GM12878 (cell line): ENCODE data around the gene RPL32. TPM values are rescaled to one million over a fixed set of nuclear protein-coding genes. Genes with fewer than 3 reads are reported as not detected.

Experiments used
- ATAC-seq: fragments of 200-7000 bp; cut with Tn5 transposase; 3 replicates; pipeline ENCODE4 v1.9.1; 2020; ENCODE audit warnings: mild to moderate bottlenecking, moderate library complexity
- BruUV-seq: library from RNA; stranded (reverse); fragments of 400-500 nt; replicated peaks from 2 replicates; lab custom pipeline; 2021; lab: Mats Ljungman, UMichigan
- CTCF ChIA-PET: fragments of 300-600 bp; sonication (Branson Sonifier 250); formaldehyde crosslinking; extraction: SDS; loops from one replicate; lab custom pipeline; 2021; ENCODE audit warnings: inconsistent platforms; lab: Yijun Ruan, JAX
- POLR2A ChIA-PET: fragments of 350-600 bp; formaldehyde crosslinking; extraction: SDS; loops from one replicate; lab custom pipeline; 2021; ENCODE audit warnings: inconsistent platforms; lab: Charles Lee
- RAD21 ChIA-PET: fragments of 300-600 bp; sonication (Branson Sonifier 250); formaldehyde crosslinking; loops from one replicate; lab custom pipeline; 2023; ENCODE audit warnings: antibody characterized with exemption; ENCODE audit not compliant: unreplicated experiment; lab: Charles Lee
- SMC1A ChIA-PET: fragments of 300-600 bp; sonication (Branson Sonifier 250); formaldehyde crosslinking; loops from one replicate; lab custom pipeline; 2023; ENCODE audit not compliant: unreplicated experiment, uncharacterized antibody; lab: Charles Lee
- DNase-seq: peaks from one replicate; pipeline ENCODE4 v3.0.0-alpha.2; 2011; ENCODE audit warnings: low read depth, low spot score
- FAIRE-seq: peaks from 3 replicates; lab custom pipeline; 2011; peaks lifted over from hg19 to GRCh38; lab: Jason Lieb, UNC
- H2AFZ ChIP-seq: 2 replicates; pipeline ENCODE4 v1.6.0; 2011; ENCODE audit warnings: low read depth, low read length, control low read depth; ENCODE audit not compliant: control insufficient read depth
- H3K27ac ChIP-seq: 2 replicates; pipeline ENCODE4 v1.5.1; 2011; ENCODE audit warnings: control low read depth; ENCODE audit not compliant: control insufficient read depth, insufficient read depth
- H3K27me3 ChIP-seq, 2 experiments: replicated peaks in 1 of 2; 2 replicates each; pipeline versions ENCODE4 v1.6.0 to v1.6.1; 2011; ENCODE audit warnings: low read length in 1 of 2; ENCODE audit not compliant: control insufficient read depth in 2 of 2, insufficient read depth in 2 of 2
- H3K36me3 ChIP-seq, 2 experiments: 2 replicates each; pipeline ENCODE4 v1.5.1; 2011; ENCODE audit warnings: low read length in 1 of 2; ENCODE audit not compliant: control insufficient read depth in 2 of 2, insufficient read depth in 2 of 2
- H3K4me1 ChIP-seq: 2 replicates; pipeline ENCODE4 v1.6.1; 2011; ENCODE audit warnings: mild to moderate bottlenecking, low read length, moderate library complexity, mixed read lengths; ENCODE audit not compliant: control insufficient read depth, insufficient read depth
- H3K4me2 ChIP-seq: 2 replicates; pipeline ENCODE4 v1.6.0; 2011; ENCODE audit warnings: control low read depth; ENCODE audit not compliant: control insufficient read depth, insufficient read depth
- H3K4me3 ChIP-seq: fragments of 200-600 bp; sonication (generic); 2 replicates; pipeline ENCODE4 v1.5.1; 2016
- H3K79me2 ChIP-seq: 2 replicates; pipeline ENCODE4 v1.6.0; 2011; ENCODE audit warnings: low read length; ENCODE audit not compliant: control insufficient read depth, insufficient read depth
- H3K9ac ChIP-seq: 2 replicates; pipeline ENCODE4 v1.8.0; 2011; ENCODE audit warnings: low read length, control low read depth, mixed read lengths; ENCODE audit not compliant: control insufficient read depth, insufficient read depth
- H3K9me3 ChIP-seq: replicated peaks from 3 replicates; pipeline ENCODE4 v1.5.1; 2011; ENCODE audit warnings: mild to moderate bottlenecking, low read length; ENCODE audit not compliant: control insufficient read depth, insufficient read depth
- H4K20me1 ChIP-seq: 2 replicates; pipeline ENCODE4 v1.6.0; 2011; ENCODE audit not compliant: control insufficient read depth, insufficient read depth
- ASH2L ChIP-seq: fragments of 300-600, 200-600 bp; sonication (generic); IDR thresholded peaks from 2 replicates; pipeline ENCODE4 v1.6.1; 2017; ENCODE audit warnings: low read depth, mild to moderate bottlenecking, borderline replicate concordance
- CEBPZ ChIP-seq: fragments of 150-350 bp; IDR thresholded peaks from 2 replicates; pipeline ENCODE4 v1.6.1; 2016; ENCODE audit warnings: low read depth, low read length
- CREM ChIP-seq: IDR thresholded peaks from 2 replicates; pipeline ENCODE4 v1.6.1; 2014; ENCODE audit warnings: antibody characterized with exemption, low read depth
- EGR1 ChIP-seq, 2 experiments: IDR thresholded peaks; 1 replicate in 1 of 2; 2 replicates in 1 of 2; pipeline ENCODE4 v1.6.1; 2011 to 2012; ENCODE audit warnings: low read depth in 2 of 2, low read length in 2 of 2, borderline replicate concordance in 1 of 2, mild to moderate bottlenecking in 1 of 2, moderate library complexity in 1 of 2
- ETV6 ChIP-seq, 2 experiments: fragments of 450-650 bp in 1 of 2; IDR thresholded peaks in 1 of 2; conservative IDR thresholded peaks in 1 of 2; 2 replicates each; pipeline ENCODE4 v1.6.1; 2014; ENCODE audit warnings: antibody characterized with exemption in 1 of 2, borderline replicate concordance in 1 of 2, low read depth in 1 of 2, mild to moderate bottlenecking in 1 of 2, moderate library complexity in 1 of 2
- HDAC2 ChIP-seq: fragments of 200-600 bp; sonication (generic); IDR thresholded peaks from 2 replicates; pipeline ENCODE4 v1.6.1; 2017
- JUND ChIP-seq: IDR thresholded peaks from 2 replicates; pipeline ENCODE4 v1.6.1; 2012; ENCODE audit warnings: low read depth, mild to moderate bottlenecking, low read length, improper control_type of control experiment, moderate library complexity
- KLF5 ChIP-seq: fragments of 450-650 bp; IDR thresholded peaks from 2 replicates; pipeline ENCODE4 v1.6.1; 2014; ENCODE audit warnings: mild to moderate bottlenecking; ENCODE audit not compliant: partially characterized antibody
- MXI1 ChIP-seq: fragments of 150-350 bp; IDR thresholded peaks from 2 replicates; pipeline ENCODE4 v1.6.1; 2011; ENCODE audit warnings: low read depth, mild to moderate bottlenecking, inconsistent platforms, low read length, improper control_type of control experiment
- NRF1 ChIP-seq: conservative IDR thresholded peaks from 2 replicates; pipeline ENCODE4 v1.6.1; 2011; ENCODE audit warnings: mild to moderate bottlenecking, low read depth, low read length, improper control_type of control experiment
- RCOR1 ChIP-seq: conservative IDR thresholded peaks from 2 replicates; pipeline ENCODE4 v1.6.1; 2012; ENCODE audit warnings: low read depth, low read length, improper control_type of control experiment
- REST ChIP-seq: IDR thresholded peaks from 2 replicates; pipeline ENCODE4 v1.6.1; 2012; ENCODE audit warnings: mild to moderate bottlenecking, low read depth, low read length
- SMARCA5 ChIP-seq: fragments of 450-650 bp; IDR thresholded peaks from 2 replicates; pipeline ENCODE4 v1.6.1; 2017; ENCODE audit warnings: mild to moderate bottlenecking
- SPI1 ChIP-seq: IDR thresholded peaks from 2 replicates; pipeline ENCODE4 v1.6.1; 2011; ENCODE audit warnings: low read depth, mild to moderate bottlenecking, low read length, moderate library complexity, borderline replicate concordance; ENCODE audit not compliant: insufficient read depth
- ZNF217 ChIP-seq: fragments of 450-650 bp; IDR thresholded peaks from 2 replicates; pipeline ENCODE4 v1.6.1; 2017; ENCODE audit warnings: antibody characterized with exemption, mild to moderate bottlenecking
- ZNF622 ChIP-seq: fragments of 450-650 bp; IDR thresholded peaks from 2 replicates; pipeline ENCODE4 v1.6.1; 2017; ENCODE audit warnings: mild to moderate bottlenecking, inconsistent platforms
- WGBS: methylation state at CpG from one replicate; pipeline ENCODE4 v1.1.6; 2016; ENCODE audit warnings: low lambda C conversion rate; ENCODE audit not compliant: insufficient replicate concordance, insufficient coverage; ENCODE audit errors: missing lambda C conversion rate; 5-methylcytosine and 5-hydroxymethylcytosine counted together
- in situ Hi-C: fragments of 300-500 bp; cut with MboI; formaldehyde crosslinking; loops from 9 replicates; pipeline ENCODE4 v1.14.3; 2018; ENCODE audit warnings: mixed read lengths
- intact Hi-C: fragments of 100-400 bp; cut with micrococcal nuclease; formaldehyde crosslinking; loops from one replicate; pipeline ENCODE4 v1.14.2; 2022; ENCODE audit not compliant: unreplicated experiment
- polyA plus RNA-seq, 11 experiments: library from polyadenylated mRNA; depleted of rRNA in 4 of 11; unstranded in 6 of 11; stranded (reverse) in 5 of 11; fragments of >200 nt; fragmentation: Nextera tagmentation in 4 of 11; fragmentation: Illumina TruSeq in 1 of 11; extraction: Ambion mirVana in 4 of 11; extraction: Trizol in 1 of 11; gene quantifications; 1 replicate in 1 of 11; 2 replicates in 10 of 11; pipeline versions ENCODE4 v1.2.1 to v1.2.3, GENCODE V29; 2011 to 2016; ENCODE audit warnings: inconsistent platforms in 2 of 11, missing spikeins in 2 of 11, low read depth in 1 of 11
- total RNA-seq, 4 experiments: library from RNA; depleted of rRNA in 3 of 4; stranded (reverse); fragments of >200 nt in 3 of 4; fragmentation: Illumina TruSeq in 1 of 4; extraction: Trizol in 1 of 4; gene quantifications; 2 replicates each; pipeline versions ENCODE4 v1.2.1 to v1.2.3, GENCODE V29; 2013 to 2021

Gene RPL32
- total and polyA plus RNA-seq, 10 of the 15 experiments (the other 5 are each of a cell fraction or from before 2014, with no cell fraction given): 1,533 to 5,147 (median 3,350) TPM

GRCh38 chr3:12807601-12808359 lies 33.6 kb downstream of the RPL32 start (continued):
- no peak for TF ChIP-seq REST
- TF ChIP-seq JUND: no peak

- H3K79me2 ChIP-seq: no peaks in the 10 kb centered on the region
- H3K27me3 ChIP-seq: peaks cover 0 to 2% of the 10 kb centered on the region in 2 experiments; a peak in 1 of 4 replicates
- ChIA-PET POLR2A (no interaction called here), RAD21 (interaction anchor here (0.7 kb wide), 1 partner anchor 34 kb away, joined by 3 read pairs; no protein-coding TSS in a partner anchor), SMC1A (no interaction called here), CTCF (interaction anchor here (0.7 to 0.8 kb wide), 2 partner anchors 64 to 82 kb away, joined by 3 read pairs; no protein-coding TSS in a partner anchor)
- ATAC-seq (no peak), DNase-seq (no peak), FAIRE-seq (no peak)
- in situ Hi-C loops: no loop called here
- BruUV-seq: no TSS peak
- 81% methylated on average over 9 of the region's 9 CpGs for WGBS
- TF ChIP-seq EGR1 (IDR thresholded peaks at IDR 0.05; ENCODE audit: borderline replicate concordance in 1 of 2, low read depth in 2 of 2, low read length in 2 of 2): no peak
- no peak for TF ChIP-seq RCOR1
- no peak for TF ChIP-seq SPI1
- TF ChIP-seq CREM: no peak
- TF ChIP-seq ZNF622: no peak
- no peak for TF ChIP-seq ETV6 (conservative IDR thresholded peaks at IDR 0.05 in 1 of 2, IDR thresholded peaks at IDR 0.05 in 1 of 2; ENCODE audit: borderline replicate concordance in 1 of 2, low read depth in 1 of 2)
- no peak for TF ChIP-seq HDAC2
- no peak for TF ChIP-seq MXI1
- TF ChIP-seq NRF1: no peak
- no peak for TF ChIP-seq KLF5
- no peak for TF ChIP-seq CEBPZ
- no peak for TF ChIP-seq ZNF217
- no peak for TF ChIP-seq ASH2L
- no peak for TF ChIP-seq SMARCA5
- no peak overlapping the region for H3K4me3 ChIP-seq
- no peaks in the 10 kb centered on the region for H3K36me3 ChIP-seq
- intact Hi-C loops: no loop called here
- H3K9me3 ChIP-seq: no peaks in the 10 kb centered on the region
- no peak overlapping the region for H2AFZ ChIP-seq
- H3K9ac ChIP-seq: no peak overlapping the region
- H3K4me2 ChIP-seq: no peak overlapping the region
- H4K20me1 ChIP-seq: no peaks in the 10 kb centered on the region; the same call in 1 of the 2 replicates
- no peaks in the 10 kb centered on the region for H3K4me1 ChIP-seq
- H3K27ac ChIP-seq: no peak overlapping the region
Measured at GRCh38 chr3:12807066-12807465, 34.3 kb downstream of the RPL32 start.
